ENCODE data around the gene SEC22A.

Gene SEC22A

DNA sequence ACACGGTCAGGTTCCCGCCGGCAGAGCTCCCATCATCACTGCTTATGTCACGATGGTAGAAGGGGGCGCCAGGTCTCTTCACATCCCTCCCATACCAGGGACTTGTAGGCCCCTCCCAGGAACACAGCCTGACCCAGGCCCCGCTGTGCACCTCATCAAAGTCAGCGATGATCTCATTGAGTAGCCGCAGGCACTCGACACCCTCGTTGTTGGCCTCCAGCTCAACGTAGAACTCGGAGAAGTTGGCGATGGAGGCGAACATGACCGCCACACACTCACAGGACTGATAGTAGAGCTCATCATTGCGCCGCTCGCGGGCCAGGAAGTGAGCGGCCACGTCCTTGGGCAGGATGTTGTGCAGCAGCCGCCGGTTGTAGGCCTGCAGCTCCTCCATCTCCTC, 89.2 kb downstream of the SEC22A start:
- no peak for DNase-seq

DNA sequence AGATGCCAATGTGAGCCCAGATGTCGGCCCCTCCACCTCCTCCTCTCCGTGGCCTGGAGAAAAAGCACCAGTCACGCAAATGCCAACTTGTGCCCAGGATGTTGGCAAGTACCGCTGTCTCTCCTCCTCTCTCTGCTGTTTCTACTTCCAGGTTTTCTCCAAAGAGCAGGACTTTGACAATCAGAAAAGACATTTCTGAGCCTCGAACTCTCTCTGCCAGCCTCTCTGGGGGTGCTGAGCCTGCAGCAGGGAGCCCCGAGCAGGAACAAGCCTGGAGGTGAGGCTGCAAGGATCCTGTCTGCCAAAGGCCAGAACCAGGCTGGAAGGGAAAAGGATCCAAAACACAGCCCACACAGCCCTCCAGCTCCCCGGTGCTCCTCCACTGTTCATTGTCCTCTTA, 89.7 kb downstream of the SEC22A start:
- DNase-seq: no peak

GRCh38 chr3:123292321-123293310, 90.9 kb downstream of the SEC22A start:
- DNase-seq: no peak

GRCh38 chr3:123294296-123294938, 92.7 kb downstream of the SEC22A start:
- DNase-seq: no peak

GRCh38 chr3:123295171-123295900, 93.6 kb downstream of the SEC22A start:
- DNase-seq: no peak

DNA sequence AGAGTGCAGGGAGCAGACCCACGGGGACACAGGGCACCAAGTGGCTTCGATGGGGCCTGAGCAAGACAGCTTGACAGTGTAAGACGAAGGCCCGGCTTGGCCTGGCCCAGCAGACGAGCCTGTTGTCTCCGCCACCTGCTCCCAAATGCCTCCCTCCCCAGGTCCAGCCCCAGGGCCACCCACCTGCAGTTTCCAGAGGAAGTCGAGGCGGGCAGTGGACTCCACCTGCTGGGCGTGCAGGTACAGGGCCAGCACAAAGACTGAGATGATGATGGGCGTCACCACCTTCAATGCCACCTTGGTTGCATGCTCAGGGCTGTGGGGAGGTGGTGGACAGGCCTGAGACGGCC, 94.1 kb downstream of the SEC22A start:
- no peak for DNase-seq

- DNase-seq: no peak
Observed at GRCh38 chr3:123296261-123296660, 94.5 kb downstream of the SEC22A start.

DNA sequence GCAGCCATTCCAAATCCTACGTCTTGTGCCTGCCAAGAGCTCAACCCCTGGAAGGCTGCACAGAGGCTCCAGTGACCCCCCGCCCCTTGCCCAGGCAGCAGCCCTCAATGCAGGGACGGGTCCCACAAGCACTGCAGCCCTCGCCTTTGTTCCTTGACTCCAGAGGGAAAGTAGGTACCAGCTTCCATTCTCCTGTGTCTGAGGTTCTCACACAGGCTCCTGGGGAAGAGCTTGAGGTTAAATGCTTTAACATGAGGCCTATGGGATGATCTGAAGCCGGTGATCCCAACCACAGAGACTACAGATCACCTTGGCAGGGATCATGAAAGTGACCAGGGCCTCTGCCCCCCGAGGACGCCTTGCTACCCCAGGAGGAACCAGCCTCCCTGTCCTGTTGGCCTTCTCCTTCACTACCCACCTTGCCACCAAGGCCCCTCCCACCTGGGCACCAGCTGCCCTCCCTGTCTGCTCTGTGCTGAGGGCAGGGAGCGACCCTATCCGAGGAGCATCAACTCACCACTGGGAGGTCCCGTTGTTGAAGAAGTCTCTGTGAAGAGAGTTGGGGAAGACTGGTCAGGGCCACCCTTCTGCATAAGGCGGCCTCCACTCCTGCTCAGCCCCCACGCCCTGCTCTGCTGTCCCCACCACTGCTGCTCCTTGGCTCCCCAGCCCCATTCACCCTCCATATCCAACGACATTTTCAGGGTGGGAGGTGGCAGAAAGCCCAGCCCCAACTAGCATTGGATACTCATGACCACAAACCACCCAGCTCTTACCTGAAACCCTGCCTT, 95.3 kb downstream of the SEC22A start:
- DNase-seq: no peak

DNA sequence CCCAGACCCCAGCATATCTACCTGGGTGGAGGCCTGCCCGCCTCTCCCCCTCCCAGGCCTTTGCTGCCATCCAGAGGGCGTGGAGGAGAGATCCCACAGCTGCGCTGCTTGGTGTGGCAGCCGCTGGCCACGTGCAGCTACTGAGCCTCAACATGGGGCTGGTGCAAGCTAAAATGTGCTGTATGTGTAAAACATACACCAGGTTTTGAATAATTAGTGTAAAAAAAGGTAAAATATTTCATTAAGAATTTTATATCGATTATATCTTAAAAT, 95.8 kb downstream of the SEC22A start:
- no peak for DNase-seq

DNA sequence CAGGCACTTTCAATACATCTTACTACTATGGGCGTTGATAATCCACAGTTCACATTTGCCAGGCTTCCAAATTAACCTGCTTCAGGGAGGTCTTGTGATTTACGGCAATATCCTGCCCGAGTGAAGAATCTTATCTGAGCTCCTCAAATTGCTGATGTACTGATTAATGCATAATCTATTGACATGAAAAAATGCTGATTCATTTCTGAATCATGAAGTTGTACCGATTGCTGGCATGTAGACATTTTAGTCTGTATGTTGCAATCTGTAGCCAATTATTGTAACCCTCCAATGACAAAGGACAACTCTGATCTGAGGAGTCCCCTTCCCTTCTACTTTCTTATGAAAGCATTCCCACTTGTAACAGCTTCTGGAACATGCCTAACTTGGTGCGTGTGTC, 97.2 kb downstream of the SEC22A start:
- no peak for DNase-seq

DNA sequence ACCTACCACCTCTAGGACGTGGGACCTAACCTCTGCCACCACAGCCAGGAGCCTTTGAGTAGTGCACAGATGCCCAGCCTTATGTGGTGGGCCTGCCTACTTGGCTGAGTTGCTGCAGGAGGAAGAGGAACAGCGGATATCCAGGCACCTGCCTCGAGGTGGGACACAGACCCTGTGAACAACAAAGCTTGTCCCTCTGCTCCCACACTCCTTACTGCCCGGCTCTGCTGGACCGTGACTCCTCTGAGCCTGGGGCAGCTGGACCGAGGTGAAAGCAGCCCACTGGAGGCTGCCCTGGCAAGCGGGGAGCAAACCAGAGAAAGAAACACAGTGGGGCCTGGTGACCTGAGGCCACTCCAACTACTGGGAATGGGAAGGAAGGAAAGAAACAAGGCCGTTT, 97.8 kb downstream of the SEC22A start:
- DNase-seq: no peak

DNA sequence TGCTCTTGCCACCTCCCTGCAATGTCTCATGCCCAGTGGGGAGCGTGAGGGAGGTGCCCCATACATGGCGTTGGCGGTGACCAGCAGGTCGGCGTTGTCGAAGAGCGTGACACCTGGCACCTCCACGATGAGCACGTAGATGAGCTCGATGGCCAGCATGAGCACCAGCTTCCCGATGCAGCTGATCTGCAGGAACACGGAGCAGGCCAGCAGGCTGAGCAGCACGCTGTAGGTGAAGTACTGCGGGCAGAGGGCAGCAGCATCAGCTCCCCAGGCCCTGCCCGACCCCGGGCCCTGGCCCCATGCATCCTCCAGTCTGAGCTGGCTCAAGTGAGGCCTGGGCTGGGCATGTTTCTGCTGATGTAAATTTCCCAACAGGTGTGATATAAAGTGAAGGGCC, 98.3 kb downstream of the SEC22A start:
- DNase-seq: no peak

- DNase-seq: no peak
Observed at GRCh38 chr3:123300583-123300982, 98.8 kb downstream of the SEC22A start.

GRCh38 chr3:123301331-123302184, 99.8 kb downstream of the SEC22A start:
- no peak for DNase-seq

DNA sequence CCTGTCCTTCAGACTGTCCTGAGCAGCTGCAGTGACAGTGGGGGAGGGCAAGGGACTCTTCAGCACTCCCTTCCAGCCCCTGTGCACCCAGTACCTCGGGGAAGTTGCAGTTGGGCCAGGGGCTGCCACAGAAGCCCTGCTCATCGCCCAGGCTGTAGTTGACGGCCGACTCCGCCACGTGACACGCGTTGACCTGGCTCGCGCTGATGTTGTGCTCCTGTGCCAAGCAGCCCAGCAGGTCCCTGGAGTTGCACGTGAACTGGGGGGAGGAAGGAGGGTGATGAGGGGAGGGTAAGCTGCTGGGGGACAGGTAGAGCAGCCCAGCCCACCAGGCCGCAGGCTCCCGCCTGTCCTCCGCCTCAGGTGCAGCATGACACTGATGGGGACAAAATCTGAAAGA, 101.2 kb downstream of the SEC22A start:
- DNase-seq: no peak

DNA sequence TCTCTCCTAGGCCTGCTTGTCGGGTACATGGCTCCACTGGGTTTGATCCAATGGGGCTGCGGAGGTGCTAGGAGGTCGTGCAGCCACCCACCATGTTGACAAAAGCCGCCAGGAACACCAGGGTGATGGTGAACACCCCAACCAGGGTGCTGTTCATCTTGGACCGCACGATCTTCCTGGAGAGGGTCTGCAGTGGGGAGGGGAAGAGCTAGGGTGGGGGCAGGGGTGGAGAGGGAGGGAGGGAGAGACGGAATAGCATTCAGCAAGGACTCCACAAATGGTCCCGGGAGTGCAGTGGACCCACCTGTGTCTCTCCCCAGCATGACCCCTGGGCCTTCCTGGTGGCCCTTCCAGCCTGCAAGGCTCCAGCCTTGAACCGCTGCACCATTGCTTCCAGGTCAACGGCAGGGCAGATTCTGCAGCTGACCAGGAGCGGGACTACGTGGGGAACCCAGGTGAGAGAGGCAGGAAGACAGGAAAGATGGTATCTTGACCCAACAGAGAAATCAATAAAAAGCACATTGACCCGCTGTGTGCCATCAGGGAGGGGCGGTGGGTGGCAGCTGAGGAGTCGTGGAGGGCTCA, 102.3 kb downstream of the SEC22A start:
- peak; percentile 62 for DNase-seq

DNA sequence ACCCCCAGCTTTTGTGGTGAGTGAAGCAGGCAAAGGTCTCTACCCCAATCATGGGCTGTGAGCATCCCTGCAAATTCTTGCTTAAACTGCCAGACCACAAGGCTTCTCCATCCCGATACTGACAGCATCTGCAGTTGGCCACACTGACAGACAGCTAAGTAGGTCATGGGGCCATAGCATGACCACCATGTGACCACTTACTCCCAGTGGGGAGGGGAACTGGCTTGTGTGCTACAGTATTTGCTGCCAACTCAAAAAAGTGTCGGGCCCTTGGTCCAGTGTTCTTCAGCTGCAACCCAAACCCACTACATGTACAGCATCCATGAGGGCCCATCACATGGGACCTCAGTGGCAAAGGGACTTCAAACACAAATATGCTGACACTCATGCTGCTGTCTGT, 103.4 kb downstream of the SEC22A start:
- no peak for DNase-seq

DNA sequence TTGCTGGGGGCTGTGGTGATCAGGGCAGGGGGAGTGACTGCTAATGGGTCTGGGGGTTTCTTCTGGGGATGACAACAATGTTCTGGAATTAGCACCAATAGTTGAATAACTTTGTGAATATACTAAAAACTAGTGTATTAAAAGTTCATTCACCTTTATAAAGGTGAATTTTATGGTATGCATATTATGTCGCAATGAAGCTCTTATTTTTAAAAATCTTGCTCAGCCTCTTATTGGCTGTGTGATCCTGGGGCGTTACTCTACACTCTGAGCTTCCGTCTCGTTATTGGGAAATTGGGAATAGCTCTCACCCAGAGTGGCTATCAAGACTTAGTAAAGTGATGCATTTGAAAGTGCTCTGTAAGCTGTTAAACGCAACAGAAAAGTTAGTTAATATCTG, 105.3 kb downstream of the SEC22A start:
- no peak for DNase-seq

- DNase-seq: no peak
Observed at GRCh38 chr3:123310186-123310585, 108.4 kb downstream of the SEC22A start.

- DNase-seq: no peak
Observed at GRCh38 chr3:123310741-123311140, 109.0 kb downstream of the SEC22A start.

DNA sequence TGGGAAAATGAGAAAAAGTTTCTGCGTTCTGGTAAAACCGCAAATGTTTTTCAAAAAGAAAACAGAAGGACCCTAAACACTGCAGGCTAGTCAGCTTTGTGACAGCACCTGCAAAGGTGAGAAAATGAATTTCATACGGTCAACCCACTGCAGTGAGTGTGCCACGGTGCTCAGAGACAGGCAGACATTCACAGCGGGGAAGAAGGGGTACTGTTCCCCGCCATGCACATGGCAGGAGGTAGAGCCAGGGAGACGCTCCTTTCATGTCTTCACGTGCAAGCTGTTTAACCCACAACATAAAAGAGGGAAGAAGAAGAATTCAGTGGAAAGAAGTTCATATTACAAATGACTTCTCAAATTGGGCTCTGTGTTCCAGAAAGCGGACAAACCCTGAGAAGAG, 109.5 kb downstream of the SEC22A start:
- DNase-seq: no peak
